D721Med (cell line): ENCODE measurements around the gene CFB.

Experiments used
- DNase-seq: peaks from one replicate; pipeline ENCODE4 v3.0.0; 2011; ENCODE audit warnings: low spot score; ENCODE audit not compliant: insufficient read length
- FAIRE-seq: peaks from 2 replicates; lab custom pipeline; 2011; peaks lifted over from hg19 to GRCh38; lab: Jason Lieb, UNC
- CTCF ChIP-seq: IDR thresholded peaks from 2 replicates; pipeline ENCODE4 v1.5.1; 2012; ENCODE audit warnings: mild to moderate bottlenecking, control low read depth; ENCODE audit not compliant: insufficient read depth; ENCODE audit errors: missing control alignments

CFB gene

DNA sequence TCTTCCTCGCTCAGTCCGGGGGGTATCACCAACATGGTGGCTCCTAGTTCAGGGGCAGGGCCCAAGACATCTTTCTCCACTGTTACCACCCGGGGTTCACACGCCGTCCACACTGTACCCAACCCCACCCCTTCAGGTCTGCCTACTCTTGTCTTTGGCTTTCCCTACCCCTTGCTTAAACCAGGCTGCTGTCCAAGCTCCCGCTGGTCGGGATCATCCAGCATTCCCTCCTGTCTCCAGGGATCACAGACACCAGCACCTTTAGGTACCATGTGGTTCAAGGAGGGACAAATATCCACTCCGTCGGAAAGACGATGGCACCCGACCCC is 12.5 kb downstream of the CFB start:
- FAIRE-seq (no peak), DNase-seq (no peak)
- no peak for TF ChIP-seq CTCF

GRCh38 chr6:31958741-31959739 is 13.1 kb downstream of the CFB start, which contains the start of the genes NELFE and SKIC2:
Gene NELFE, minus strand, starts transcription at chr6:31958971. Its CDS starts 525 bp downstream, at chr6:31958446.
Gene SKIC2, plus strand, starts transcription at chr6:31959175. Its CDS starts 18 bp downstream, at chr6:31959193.
- FAIRE-seq (no peak), DNase-seq (peak; percentile 99)
- no peak for TF ChIP-seq CTCF

DNA sequence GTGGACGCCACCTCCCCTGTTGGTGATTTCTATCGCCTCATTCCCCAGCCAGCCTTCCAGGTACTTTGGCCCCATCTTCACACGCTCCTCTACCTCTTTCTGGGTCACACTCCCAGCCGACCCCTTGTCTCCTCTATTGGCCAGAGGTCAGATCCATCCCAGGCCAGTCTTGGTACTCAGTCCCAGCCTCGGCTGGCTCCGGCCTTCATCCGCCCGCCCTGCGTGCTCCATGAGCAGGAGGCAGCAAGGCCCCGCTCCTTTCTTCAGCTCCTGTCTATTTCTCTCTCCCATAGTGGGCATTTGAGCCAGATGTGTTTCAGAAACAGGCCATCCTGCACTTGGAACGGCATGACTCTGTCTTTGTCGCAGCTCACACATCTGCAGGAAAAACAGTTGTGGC is 15.7 kb downstream of the CFB start:
- FAIRE-seq (no peak), DNase-seq (no peak)
- TF ChIP-seq CTCF = no peak

DNA sequence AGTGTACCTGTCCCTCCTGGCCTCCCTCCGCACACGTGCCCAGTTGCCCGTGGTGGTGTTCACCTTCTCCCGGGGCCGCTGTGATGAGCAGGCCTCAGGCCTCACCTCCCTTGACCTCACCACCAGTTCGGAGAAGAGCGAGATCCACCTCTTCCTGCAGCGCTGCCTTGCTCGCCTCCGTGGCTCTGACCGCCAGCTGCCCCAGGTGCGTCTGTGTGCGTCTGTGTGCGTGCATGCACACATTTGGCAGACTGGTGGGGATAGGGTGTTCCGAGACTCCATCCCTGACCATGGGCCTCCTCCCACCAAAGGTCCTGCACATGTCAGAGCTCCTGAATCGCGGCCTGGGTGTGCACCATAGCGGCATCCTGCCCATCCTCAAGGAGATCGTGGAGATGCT is 18.0 kb downstream of the CFB start:
- FAIRE-seq (no peak), DNase-seq (no peak)
- no peak for TF ChIP-seq CTCF

GRCh38 chr6:31965700-31966099 is 19.8 kb downstream of the CFB start:
- no peak for DNase-seq
- no peak for FAIRE-seq
- no peak for TF ChIP-seq CTCF

GRCh38 chr6:31966506-31966905 is 20.6 kb downstream of the CFB start:
- TF ChIP-seq CTCF = no peak
- FAIRE-seq (no peak), DNase-seq (no peak)
